ENCODE measurements around the gene RC3H1. TPM values are rescaled to one million over a fixed set of nuclear protein-coding genes. Genes with fewer than 3 reads are reported as not detected.

The RC3H1 gene
- total and polyA plus RNA-seq, 2 experiments from 2014 or later, result 6.8 to 24.5 TPM

DNA sequence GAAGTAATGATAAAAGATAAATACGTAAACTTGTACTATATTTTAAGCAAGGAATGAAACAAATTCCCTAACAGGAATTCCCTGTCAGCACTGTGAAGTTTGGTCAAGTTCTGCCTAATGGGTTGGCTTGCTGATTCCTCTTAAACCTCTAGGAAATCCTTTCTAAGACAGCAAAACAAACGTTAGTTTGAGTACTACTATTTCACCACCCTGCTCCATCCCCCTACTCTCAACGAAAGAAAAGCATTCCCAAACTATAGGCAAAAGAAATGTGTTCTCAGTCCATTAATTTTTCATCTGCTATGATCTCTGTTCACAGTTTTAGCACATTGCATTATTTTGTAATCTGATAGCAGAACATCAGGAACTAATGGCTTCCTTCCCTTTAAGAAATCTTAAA, 121.2 kb downstream of the RC3H1 start:
- ATAC-seq (no peak), DNase-seq (ENCODE audit: low spot score) (no peak)
- Mint-ChIP-seq H3K27ac (0 out of 2 replicates have a peak overlapping the region, but pooled peaks have one; percentile 1), H3K9me3 (no peaks in the 10 kb centered on the region), H3K4me1 (peaks cover 41% of the 10 kb centered on the region), H3K36me3 (ENCODE audit: low read depth) (no peaks in the 10 kb centered on the region), H3K4me3 (no peak overlapping the region), H3K27me3 (ENCODE audit: insufficient read depth, low read depth, poor library complexity) (no peaks in the 10 kb centered on the region)
- TF ChIP-seq CREB1 (CRISPR knock-in tag; IDR thresholded peaks at IDR 0.05; ENCODE audit: low read depth) (no peak), EZH2phosphoT487 (IDR thresholded peaks at IDR 0.05; ENCODE audit: unreplicated experiment) (no peak), EZH2 (IDR thresholded peaks at IDR 0.05; ENCODE audit: low read depth, unreplicated experiment) (no peak)
- TF ChIP-seq, protein P1, sequence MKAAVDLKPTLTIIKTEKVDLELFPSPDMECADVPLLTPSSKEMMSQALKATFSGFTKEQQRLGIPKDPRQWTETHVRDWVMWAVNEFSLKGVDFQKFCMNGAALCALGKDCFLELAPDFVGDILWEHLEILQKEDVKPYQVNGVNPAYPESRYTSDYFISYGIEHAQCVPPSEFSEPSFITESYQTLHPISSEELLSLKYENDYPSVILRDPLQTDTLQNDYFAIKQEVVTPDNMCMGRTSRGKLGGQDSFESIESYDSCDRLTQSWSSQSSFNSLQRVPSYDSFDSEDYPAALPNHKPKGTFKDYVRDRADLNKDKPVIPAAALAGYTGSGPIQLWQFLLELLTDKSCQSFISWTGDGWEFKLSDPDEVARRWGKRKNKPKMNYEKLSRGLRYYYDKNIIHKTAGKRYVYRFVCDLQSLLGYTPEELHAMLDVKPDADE (IDR thresholded peaks at IDR 0.05), result no peak
- Histone ChIP-seq H3K36me3 (ENCODE audit: insufficient read depth) (no peaks in the 10 kb centered on the region), H3K4me1 (ENCODE audit: insufficient read depth) (peaks cover 39% of the 10 kb centered on the region), H3K27ac (ENCODE audit: low read depth) (no peak overlapping the region), H3K4me3 (no peak overlapping the region), H3F3A (replicated peaks; ENCODE audit: low read depth) (no peaks in the 10 kb centered on the region), H3K4me2 (peak overlapping the region; percentile 40), H3K9me2 (ENCODE audit: insufficient read depth) (peaks cover 3% of the 10 kb centered on the region; the same call in 1 of the 2 replicates), H4K20me1 (replicated peaks; ENCODE audit: insufficient read depth) (no peaks in the 10 kb centered on the region), H3K27me3 (ENCODE audit: insufficient read depth) (no peaks in the 10 kb centered on the region), H2AFZ (no peak overlapping the region), H3K79me2 (replicated peaks; ENCODE audit: insufficient read depth) (no peaks in the 10 kb centered on the region)

DNA sequence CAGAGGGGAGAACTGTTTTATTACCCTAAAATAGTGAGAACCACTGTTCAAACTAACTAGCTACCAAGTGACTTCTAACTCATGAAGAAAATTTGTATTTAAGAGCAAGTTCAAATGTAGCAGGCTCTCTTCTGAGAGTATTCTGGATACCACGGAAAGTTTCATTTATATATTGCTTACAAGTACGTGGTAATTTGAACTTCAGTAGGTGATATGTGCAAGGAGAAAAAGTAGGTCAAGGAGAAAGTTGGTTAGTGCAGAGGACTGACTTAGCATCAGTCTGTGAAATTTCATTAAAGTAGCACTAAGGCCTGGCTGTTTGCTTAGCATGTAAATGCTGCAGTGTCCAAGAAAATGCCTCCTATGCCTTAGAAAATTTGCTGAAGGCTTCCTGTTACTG, 121.7 kb downstream of the RC3H1 start:
- no peaks in the 10 kb centered on the region for H3F3A ChIP-seq (replicated peaks; ENCODE audit: low read depth)
- Mint-ChIP-seq H3K36me3 (ENCODE audit: low read depth) (no peaks in the 10 kb centered on the region), H3K27ac (peak overlapping the region; percentile 61; the same call in 1 of the 2 replicates), H3K4me3 (no peak overlapping the region), H3K27me3 (ENCODE audit: insufficient read depth, low read depth, poor library complexity) (no peaks in the 10 kb centered on the region), H3K9me3 (no peaks in the 10 kb centered on the region), H3K4me1 (peaks cover 41% of the 10 kb centered on the region)
- H3K27ac ChIP-seq (ENCODE audit: low read depth), result no peak overlapping the region
- no peak for ATAC-seq
- no peaks in the 10 kb centered on the region for H3K36me3 ChIP-seq (ENCODE audit: insufficient read depth)
- no peak for DNase-seq (ENCODE audit: low spot score)
- no peaks in the 10 kb centered on the region for H4K20me1 ChIP-seq (replicated peaks; ENCODE audit: insufficient read depth)
- peak overlapping the region; percentile 40 for H3K4me2 ChIP-seq
- H3K4me3 ChIP-seq, result no peak overlapping the region
- peaks cover 3% of the 10 kb centered on the region; the same call in 1 of the 2 replicates for H3K9me2 ChIP-seq (ENCODE audit: insufficient read depth)
- no peaks in the 10 kb centered on the region for H3K79me2 ChIP-seq (replicated peaks; ENCODE audit: insufficient read depth)
- H2AFZ ChIP-seq, result no peak overlapping the region
- H3K4me1 ChIP-seq (ENCODE audit: insufficient read depth), result peaks cover 39% of the 10 kb centered on the region
- no peaks in the 10 kb centered on the region for H3K27me3 ChIP-seq (ENCODE audit: insufficient read depth)
- TF ChIP-seq EZH2 (IDR thresholded peaks at IDR 0.05; ENCODE audit: low read depth, unreplicated experiment), result no peak
- TF ChIP-seq ZNF114 (CRISPR knock-in tag; IDR thresholded peaks at IDR 0.05), result no peak
- no peak for TF ChIP-seq CREB1 (CRISPR knock-in tag; IDR thresholded peaks at IDR 0.05; ENCODE audit: low read depth)
- no peak for TF ChIP-seq EZH2phosphoT487 (IDR thresholded peaks at IDR 0.05; ENCODE audit: unreplicated experiment)
- no peak for TF ChIP-seq POLR2AphosphoS5 (IDR thresholded peaks at IDR 0.05; ENCODE audit: low read depth)
- TF ChIP-seq, protein P2, sequence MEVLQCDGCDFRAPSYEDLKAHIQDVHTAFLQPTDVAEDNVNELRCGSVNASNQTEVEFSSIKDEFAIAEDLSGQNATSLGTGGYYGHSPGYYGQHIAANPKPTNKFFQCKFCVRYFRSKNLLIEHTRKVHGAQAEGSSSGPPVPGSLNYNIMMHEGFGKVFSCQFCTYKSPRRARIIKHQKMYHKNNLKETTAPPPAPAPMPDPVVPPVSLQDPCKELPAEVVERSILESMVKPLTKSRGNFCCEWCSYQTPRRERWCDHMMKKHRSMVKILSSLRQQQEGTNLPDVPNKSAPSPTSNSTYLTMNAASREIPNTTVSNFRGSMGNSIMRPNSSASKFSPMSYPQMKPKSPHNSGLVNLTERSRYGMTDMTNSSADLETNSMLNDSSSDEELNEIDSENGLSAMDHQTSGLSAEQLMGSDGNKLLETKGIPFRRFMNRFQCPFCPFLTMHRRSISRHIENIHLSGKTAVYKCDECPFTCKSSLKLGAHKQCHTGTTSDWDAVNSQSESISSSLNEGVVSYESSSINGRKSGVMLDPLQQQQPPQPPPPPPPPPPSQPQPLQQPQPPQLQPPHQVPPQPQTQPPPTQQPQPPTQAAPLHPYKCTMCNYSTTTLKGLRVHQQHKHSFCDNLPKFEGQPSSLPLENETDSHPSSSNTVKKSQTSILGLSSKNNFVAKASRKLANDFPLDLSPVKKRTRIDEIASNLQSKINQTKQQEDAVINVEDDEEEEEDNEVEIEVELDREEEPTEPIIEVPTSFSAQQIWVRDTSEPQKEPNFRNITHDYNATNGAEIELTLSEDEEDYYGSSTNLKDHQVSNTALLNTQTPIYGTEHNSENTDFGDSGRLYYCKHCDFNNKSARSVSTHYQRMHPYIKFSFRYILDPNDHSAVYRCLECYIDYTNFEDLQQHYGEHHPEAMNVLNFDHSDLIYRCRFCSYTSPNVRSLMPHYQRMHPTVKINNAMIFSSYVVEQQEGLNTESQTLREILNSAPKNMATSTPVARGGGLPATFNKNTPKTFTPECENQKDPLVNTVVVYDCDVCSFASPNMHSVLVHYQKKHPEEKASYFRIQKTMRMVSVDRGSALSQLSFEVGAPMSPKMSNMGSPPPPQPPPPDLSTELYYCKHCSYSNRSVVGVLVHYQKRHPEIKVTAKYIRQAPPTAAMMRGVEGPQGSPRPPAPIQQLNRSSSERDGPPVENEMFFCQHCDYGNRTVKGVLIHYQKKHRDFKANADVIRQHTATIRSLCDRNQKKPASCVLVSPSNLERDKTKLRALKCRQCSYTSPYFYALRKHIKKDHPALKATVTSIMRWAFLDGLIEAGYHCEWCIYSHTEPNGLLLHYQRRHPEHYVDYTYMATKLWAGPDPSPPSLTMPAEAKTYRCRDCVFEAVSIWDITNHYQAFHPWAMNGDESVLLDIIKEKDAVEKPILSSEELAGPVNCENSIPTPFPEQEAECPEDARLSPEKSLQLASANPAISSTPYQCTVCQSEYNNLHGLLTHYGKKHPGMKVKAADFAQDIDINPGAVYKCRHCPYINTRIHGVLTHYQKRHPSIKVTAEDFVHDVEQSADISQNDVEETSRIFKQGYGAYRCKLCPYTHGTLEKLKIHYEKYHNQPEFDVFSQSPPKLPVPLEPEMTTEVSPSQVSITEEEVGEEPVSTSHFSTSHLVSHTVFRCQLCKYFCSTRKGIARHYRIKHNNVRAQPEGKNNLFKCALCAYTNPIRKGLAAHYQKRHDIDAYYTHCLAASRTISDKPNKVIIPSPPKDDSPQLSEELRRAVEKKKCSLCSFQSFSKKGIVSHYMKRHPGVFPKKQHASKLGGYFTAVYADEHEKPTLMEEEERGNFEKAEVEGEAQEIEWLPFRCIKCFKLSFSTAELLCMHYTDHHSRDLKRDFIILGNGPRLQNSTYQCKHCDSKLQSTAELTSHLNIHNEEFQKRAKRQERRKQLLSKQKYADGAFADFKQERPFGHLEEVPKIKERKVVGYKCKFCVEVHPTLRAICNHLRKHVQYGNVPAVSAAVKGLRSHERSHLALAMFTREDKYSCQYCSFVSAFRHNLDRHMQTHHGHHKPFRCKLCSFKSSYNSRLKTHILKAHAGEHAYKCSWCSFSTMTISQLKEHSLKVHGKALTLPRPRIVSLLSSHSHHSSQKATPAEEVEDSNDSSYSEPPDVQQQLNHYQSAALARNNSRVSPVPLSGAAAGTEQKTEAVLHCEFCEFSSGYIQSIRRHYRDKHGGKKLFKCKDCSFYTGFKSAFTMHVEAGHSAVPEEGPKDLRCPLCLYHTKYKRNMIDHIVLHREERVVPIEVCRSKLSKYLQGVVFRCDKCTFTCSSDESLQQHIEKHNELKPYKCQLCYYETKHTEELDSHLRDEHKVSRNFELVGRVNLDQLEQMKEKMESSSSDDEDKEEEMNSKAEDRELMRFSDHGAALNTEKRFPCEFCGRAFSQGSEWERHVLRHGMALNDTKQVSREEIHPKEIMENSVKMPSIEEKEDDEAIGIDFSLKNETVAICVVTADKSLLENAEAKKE (CRISPR knock-in tag; IDR thresholded peaks at IDR 0.05), result no peak
- TF ChIP-seq, protein P3, sequence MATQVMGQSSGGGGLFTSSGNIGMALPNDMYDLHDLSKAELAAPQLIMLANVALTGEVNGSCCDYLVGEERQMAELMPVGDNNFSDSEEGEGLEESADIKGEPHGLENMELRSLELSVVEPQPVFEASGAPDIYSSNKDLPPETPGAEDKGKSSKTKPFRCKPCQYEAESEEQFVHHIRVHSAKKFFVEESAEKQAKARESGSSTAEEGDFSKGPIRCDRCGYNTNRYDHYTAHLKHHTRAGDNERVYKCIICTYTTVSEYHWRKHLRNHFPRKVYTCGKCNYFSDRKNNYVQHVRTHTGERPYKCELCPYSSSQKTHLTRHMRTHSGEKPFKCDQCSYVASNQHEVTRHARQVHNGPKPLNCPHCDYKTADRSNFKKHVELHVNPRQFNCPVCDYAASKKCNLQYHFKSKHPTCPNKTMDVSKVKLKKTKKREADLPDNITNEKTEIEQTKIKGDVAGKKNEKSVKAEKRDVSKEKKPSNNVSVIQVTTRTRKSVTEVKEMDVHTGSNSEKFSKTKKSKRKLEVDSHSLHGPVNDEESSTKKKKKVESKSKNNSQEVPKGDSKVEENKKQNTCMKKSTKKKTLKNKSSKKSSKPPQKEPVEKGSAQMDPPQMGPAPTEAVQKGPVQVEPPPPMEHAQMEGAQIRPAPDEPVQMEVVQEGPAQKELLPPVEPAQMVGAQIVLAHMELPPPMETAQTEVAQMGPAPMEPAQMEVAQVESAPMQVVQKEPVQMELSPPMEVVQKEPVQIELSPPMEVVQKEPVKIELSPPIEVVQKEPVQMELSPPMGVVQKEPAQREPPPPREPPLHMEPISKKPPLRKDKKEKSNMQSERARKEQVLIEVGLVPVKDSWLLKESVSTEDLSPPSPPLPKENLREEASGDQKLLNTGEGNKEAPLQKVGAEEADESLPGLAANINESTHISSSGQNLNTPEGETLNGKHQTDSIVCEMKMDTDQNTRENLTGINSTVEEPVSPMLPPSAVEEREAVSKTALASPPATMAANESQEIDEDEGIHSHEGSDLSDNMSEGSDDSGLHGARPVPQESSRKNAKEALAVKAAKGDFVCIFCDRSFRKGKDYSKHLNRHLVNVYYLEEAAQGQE (IDR thresholded peaks at IDR 0.05; ENCODE audit: unreplicated experiment), result no peak
- TF ChIP-seq JUNB (IDR thresholded peaks at IDR 0.05; ENCODE audit: unreplicated experiment), result no peak
- no peak for TF ChIP-seq NANOG (IDR thresholded peaks at IDR 0.05; ENCODE audit: borderline replicate concordance)

Measured in GM23338 (cell line).